Brain pericyte (primary cell): ENCODE measurements around the gene FLRT1.
"Not testable (repeated sequence)": the region's sequence is repeated elsewhere in the genome, so short reads cannot be mapped to it uniquely, and the experiment has no call there.

ENCODE experiments used
- DNase-seq: peaks from one replicate; pipeline ENCODE4 v3.0.0-alpha.2; 2012; ENCODE audit warnings: low read depth, low spot score

Gene FLRT1

GRCh38 chr11:64025205-64025604 is 10.5 kb upstream of the FLRT1 start:
- no peak for DNase-seq

GRCh38 chr11:64026575-64027205 is 9.0 kb upstream of the FLRT1 start:
- DNase-seq = no peak

- DNase-seq = no peak
These were observed 7.9 kb upstream of the FLRT1 start for GRCh38 chr11:64027651-64028397.

- DNase-seq = no peak
These were observed 7.2 kb upstream of the FLRT1 start for GRCh38 chr11:64028398-64029115.

GRCh38 chr11:64029773-64030172 is 6.0 kb upstream of the FLRT1 start:
- DNase-seq = no peak

- no peak for DNase-seq
These were observed 4.7 kb upstream of the FLRT1 start for GRCh38 chr11:64031001-64031400.

- no peak for DNase-seq
These were observed 3.7 kb upstream of the FLRT1 start for GRCh38 chr11:64032050-64032449.

GRCh38 chr11:64034411-64034811 is 1.3 kb upstream of the FLRT1 start:
- no peak for DNase-seq

GRCh38 chr11:64035081-64035524 is 628 bp upstream of the FLRT1 start:
- no peak for DNase-seq

GRCh38 chr11:64036087-64037026 is 626 bp downstream of the FLRT1 start:
- DNase-seq = no peak

- no peak for DNase-seq
These were observed 1.4 kb downstream of the FLRT1 start for GRCh38 chr11:64037027-64037634.

GRCh38 chr11:64038500-64038899 is 2.8 kb downstream of the FLRT1 start:
- no peak for DNase-seq

- no peak for DNase-seq
These were observed 3.4 kb downstream of the FLRT1 start for GRCh38 chr11:64039012-64039665.

GRCh38 chr11:64040684-64041322 is 5.1 kb downstream of the FLRT1 start:
- no peak for DNase-seq

- no peak for DNase-seq
These were observed 6.1 kb downstream of the FLRT1 start for GRCh38 chr11:64041846-64042245.

- DNase-seq = no peak
These were observed 6.6 kb downstream of the FLRT1 start for GRCh38 chr11:64042301-64042700.

- DNase-seq = no peak
These were observed 7.8 kb downstream of the FLRT1 start for GRCh38 chr11:64043545-64043944.

GRCh38 chr11:64044730-64045393 is 9.1 kb downstream of the FLRT1 start:
- no peak for DNase-seq

GRCh38 chr11:64045700-64046099 is 10.0 kb downstream of the FLRT1 start:
- no peak for DNase-seq

GRCh38 chr11:64047373-64047772 is 11.6 kb downstream of the FLRT1 start:
- not testable (repeated sequence) for DNase-seq
